Upper lobe of left lung (tissue), 4 donors: Measurements from ENCODE around the gene TTC7B.

Source experiments
- EP300 ChIP-seq, 4 donors: sonication (generic); formaldehyde crosslinking; IDR thresholded peaks; one replicate each; pipeline ENCODE4 v1.5.1; 2017; ENCODE audit warnings: antibody characterized with exemption in 4 of 4, control low read depth in 2 of 4
- POLR2A ChIP-seq, 4 donors: fragments of 450-650 bp; IDR thresholded peaks; one replicate each; pipeline ENCODE4 v1.5.1; 2016 to 2017; ENCODE audit warnings: antibody characterized with exemption in 4 of 4, mild to moderate bottlenecking in 2 of 4
- TF ChIP-seq, protein P1 (sequence below), 6 experiments: fragments of 450-650 bp in 4 of 6; fragments of 200-600 bp in 2 of 6; sonication (generic) in 2 of 6; IDR thresholded peaks; one replicate each; pipeline ENCODE4 v1.5.1; 2016 to 2019; ENCODE audit warnings: antibody characterized with exemption in 6 of 6

DNA sequence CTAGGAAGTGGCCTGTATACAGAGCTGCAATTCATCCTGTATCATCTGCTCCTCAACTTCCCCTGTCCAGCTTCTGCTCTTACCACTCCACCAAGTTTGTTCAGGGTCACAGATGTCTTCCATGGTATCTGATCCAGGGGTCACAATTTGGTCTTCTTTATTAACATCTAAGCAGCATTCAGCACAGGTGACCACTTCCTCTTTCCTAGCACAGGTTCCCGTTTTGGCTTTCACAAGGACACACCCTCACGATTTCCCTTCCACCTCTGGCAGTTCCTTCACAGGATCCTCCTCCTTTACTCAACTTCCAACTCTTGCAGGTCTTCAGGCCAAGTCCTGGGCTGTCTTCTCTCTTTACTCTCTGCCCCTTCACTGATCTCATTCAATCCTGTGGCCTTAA lies 93.6 kb downstream of the TTC7B start:
- TF ChIP-seq POLR2A (IDR thresholded peaks at IDR 0.05) (no peak), EP300 (IDR thresholded peaks at IDR 0.05) (no peak)
- TF ChIP-seq, protein P1, sequence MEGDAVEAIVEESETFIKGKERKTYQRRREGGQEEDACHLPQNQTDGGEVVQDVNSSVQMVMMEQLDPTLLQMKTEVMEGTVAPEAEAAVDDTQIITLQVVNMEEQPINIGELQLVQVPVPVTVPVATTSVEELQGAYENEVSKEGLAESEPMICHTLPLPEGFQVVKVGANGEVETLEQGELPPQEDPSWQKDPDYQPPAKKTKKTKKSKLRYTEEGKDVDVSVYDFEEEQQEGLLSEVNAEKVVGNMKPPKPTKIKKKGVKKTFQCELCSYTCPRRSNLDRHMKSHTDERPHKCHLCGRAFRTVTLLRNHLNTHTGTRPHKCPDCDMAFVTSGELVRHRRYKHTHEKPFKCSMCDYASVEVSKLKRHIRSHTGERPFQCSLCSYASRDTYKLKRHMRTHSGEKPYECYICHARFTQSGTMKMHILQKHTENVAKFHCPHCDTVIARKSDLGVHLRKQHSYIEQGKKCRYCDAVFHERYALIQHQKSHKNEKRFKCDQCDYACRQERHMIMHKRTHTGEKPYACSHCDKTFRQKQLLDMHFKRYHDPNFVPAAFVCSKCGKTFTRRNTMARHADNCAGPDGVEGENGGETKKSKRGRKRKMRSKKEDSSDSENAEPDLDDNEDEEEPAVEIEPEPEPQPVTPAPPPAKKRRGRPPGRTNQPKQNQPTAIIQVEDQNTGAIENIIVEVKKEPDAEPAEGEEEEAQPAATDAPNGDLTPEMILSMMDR (IDR thresholded peaks at IDR 0.05): no peak
